NCI-H1436 (cell line): ENCODE data around the gene EXD2.
A peak's percentile ranks its signal among the peaks of the same experiment; 100 is the strongest.

ENCODE experiments used
- DNase-seq: peaks from one replicate; lab custom pipeline; 2025; lab: John Stamatoyannopoulos, UW

The EXD2 gene

GRCh38 chr14:69247676-69248440 is 56.6 kb downstream of the EXD2 start:
- no peak for DNase-seq

GRCh38 chr14:69249603-69250002 is 58.3 kb downstream of the EXD2 start:
- no peak for DNase-seq

- DNase-seq = no peak
These were observed 61.6 kb downstream of the EXD2 start for GRCh38 chr14:69252851-69253250.

- DNase-seq = no peak
These were observed 67.8 kb downstream of the EXD2 start for GRCh38 chr14:69259168-69259526.

GRCh38 chr14:69259527-69260189 is 68.4 kb downstream of the EXD2 start, which contains the start of gene GALNT16:
Gene GALNT16, plus strand, starts transcription at chr14:69260158. Its CDS starts 133 bp downstream, at chr14:69260291.
- DNase-seq = no peak

- no peak for DNase-seq
These were observed 69.0 kb downstream of the EXD2 start for GRCh38 chr14:69260190-69260860.

- DNase-seq = peak; percentile 11
These were observed 69.7 kb downstream of the EXD2 start for GRCh38 chr14:69260861-69261564.

GRCh38 chr14:69261761-69262331 is 70.5 kb downstream of the EXD2 start:
- no peak for DNase-seq

GRCh38 chr14:69262516-69262915 is 71.2 kb downstream of the EXD2 start:
- no peak for DNase-seq

GRCh38 chr14:69263364-69263763 is 72.1 kb downstream of the EXD2 start:
- DNase-seq = peak; percentile 52

- DNase-seq = no peak
These were observed 72.5 kb downstream of the EXD2 start for GRCh38 chr14:69263771-69264170.

- DNase-seq = no peak
These were observed 75.5 kb downstream of the EXD2 start for GRCh38 chr14:69266572-69267345.

- DNase-seq = no peak
These were observed 76.2 kb downstream of the EXD2 start for GRCh38 chr14:69267492-69267891.

GRCh38 chr14:69268223-69268622 is 76.9 kb downstream of the EXD2 start:
- DNase-seq = no peak

- no peak for DNase-seq
These were observed 77.5 kb downstream of the EXD2 start for GRCh38 chr14:69268763-69269162.

GRCh38 chr14:69269381-69269780 is 78.1 kb downstream of the EXD2 start:
- DNase-seq = no peak

GRCh38 chr14:69270097-69270496 is 78.8 kb downstream of the EXD2 start:
- DNase-seq = no peak

GRCh38 chr14:69270795-69271708 is 79.8 kb downstream of the EXD2 start:
- DNase-seq = no peak

GRCh38 chr14:69274321-69274720 is 83.0 kb downstream of the EXD2 start:
- DNase-seq = no peak

GRCh38 chr14:69275331-69275730 is 84.0 kb downstream of the EXD2 start:
- DNase-seq = no peak
